ENCODE measurements around the gene UBA3. TPM values are rescaled to one million over a fixed set of nuclear protein-coding genes. Genes with fewer than 3 reads are reported as not detected.

Gene UBA3
- total RNA-seq, 1 donor from 2014 or later, result 65.1 TPM

DNA sequence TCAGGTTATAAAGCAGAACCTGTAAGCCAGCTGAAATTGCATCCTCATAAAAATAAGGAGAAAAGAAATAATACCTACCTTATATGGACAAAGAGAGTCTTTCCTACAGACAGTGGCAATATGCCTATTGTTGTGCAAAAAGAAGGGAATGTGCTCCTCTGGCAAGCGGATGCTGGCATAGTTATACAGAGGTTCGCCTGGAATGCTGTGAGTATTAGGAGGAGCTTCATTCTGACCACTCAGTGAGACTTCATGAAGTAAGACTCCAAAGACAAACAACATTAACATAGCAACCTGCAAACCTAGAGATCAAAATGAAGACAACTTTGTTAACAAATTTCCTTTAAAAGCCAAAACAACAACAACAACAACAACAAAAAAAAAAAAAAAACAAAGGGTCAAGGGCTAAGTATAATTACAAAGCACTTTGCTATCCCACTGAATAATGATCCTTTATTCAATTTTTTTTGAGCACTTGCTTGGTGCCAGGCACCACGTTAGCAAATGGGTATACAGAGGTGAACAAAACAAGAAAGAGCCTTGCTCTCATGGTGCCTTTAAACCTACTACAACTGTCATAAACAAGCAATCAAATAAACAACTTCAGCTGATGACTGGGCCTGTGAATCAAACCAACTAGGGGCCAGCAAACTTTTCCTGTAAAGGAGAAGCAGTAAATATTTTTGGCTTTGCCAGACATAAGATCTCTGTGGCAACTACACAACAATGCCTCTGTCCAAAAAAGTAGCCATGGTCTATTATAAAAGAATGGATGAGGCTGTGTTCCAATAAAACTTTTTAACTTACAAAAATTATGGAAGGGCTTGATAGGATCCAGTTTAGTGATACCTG is 70.4 kb downstream of the UBA3 start:
- H3K4me3 ChIP-seq (ENCODE audit: low read depth, low read length), result no peak overlapping the region
- TF ChIP-seq CTCF (conservative IDR thresholded peaks at IDR 0.05; ENCODE audit: low read depth, low read length), result no peak
- DNase-seq (ENCODE audit: low read depth), result no peak

DNA sequence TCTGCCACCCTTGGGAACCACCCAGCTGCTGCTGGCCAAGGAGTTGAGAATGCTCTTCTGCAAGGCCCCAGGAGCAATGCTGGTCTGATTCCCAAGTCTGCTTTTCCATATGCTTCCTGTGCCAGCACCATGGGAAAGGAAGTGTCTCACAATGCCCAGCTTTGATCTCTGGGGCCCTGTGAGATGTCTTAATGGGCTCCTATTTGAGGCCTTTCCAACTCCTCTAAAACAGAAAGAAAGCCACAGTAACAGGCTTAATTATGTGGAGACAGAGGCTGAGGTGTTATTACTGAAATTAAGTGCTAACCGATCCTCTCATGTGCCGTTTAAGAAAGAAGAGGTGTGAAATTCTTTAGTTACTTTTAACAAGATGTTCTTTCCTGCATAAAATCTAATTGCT is 71.2 kb downstream of the UBA3 start:
- TF ChIP-seq CTCF (conservative IDR thresholded peaks at IDR 0.05; ENCODE audit: low read depth, low read length), result no peak
- DNase-seq (ENCODE audit: low read depth), result no peak
- H3K4me3 ChIP-seq (ENCODE audit: low read depth, low read length), result no peak overlapping the region

GRCh38 chr3:69005791-69006482 is 74.2 kb downstream of the UBA3 start:
- DNase-seq (ENCODE audit: low read depth), result no peak
- no peak overlapping the region for H3K4me3 ChIP-seq (ENCODE audit: low read depth, low read length)
- no peak for TF ChIP-seq CTCF (conservative IDR thresholded peaks at IDR 0.05; ENCODE audit: low read depth, low read length)

- TF ChIP-seq CTCF (conservative IDR thresholded peaks at IDR 0.05; ENCODE audit: low read depth, low read length), result no peak
- no peak for DNase-seq (ENCODE audit: low read depth)
- H3K4me3 ChIP-seq (ENCODE audit: low read depth, low read length), result no peak overlapping the region
Measured at GRCh38 chr3:69005071-69005790, 74.9 kb downstream of the UBA3 start.

Other genes starting within 250 kb of the UBA3 start
- gene TAFA4, start 147.8 kb downstream of the UBA3 start, total RNA-seq, result not detected in 2 replicates
- 22.5 and 25.7 TPM in 2 replicates for gene EOGT, start 66.7 kb downstream of the UBA3 start, total RNA-seq
- 13.2 and 15.6 TPM in 2 replicates for gene TMF1, start 28.0 kb downstream of the UBA3 start, total RNA-seq
- gene ARL6IP5, start 4.6 kb upstream of the UBA3 start, total RNA-seq, result 80.7 and 114 TPM in 2 replicates
- not detected in 2 replicates for gene LMOD3, start 42.2 kb upstream of the UBA3 start, total RNA-seq

Data from epithelial cell of proximal tubule (primary cell).